ENCODE data around the gene PACC1.

DNA sequence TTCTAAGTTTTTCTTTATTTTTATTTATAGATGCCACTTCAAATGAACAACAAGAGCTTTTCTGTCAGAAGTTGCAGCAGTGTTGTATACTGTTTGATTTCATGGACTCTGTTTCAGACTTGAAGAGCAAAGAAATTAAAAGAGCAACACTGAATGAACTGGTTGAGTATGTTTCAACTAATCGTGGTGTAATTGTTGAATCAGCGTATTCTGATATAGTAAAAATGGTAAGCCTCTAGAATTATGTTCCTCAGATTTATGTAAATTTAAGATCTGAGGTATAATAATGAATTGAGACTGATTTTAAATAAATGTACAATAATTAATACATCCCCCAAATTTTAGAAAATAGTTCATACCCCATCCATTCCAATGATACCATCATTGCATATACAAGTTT, 85.6 kb downstream of the PACC1 start:
- TF ChIP-seq, protein P1, sequence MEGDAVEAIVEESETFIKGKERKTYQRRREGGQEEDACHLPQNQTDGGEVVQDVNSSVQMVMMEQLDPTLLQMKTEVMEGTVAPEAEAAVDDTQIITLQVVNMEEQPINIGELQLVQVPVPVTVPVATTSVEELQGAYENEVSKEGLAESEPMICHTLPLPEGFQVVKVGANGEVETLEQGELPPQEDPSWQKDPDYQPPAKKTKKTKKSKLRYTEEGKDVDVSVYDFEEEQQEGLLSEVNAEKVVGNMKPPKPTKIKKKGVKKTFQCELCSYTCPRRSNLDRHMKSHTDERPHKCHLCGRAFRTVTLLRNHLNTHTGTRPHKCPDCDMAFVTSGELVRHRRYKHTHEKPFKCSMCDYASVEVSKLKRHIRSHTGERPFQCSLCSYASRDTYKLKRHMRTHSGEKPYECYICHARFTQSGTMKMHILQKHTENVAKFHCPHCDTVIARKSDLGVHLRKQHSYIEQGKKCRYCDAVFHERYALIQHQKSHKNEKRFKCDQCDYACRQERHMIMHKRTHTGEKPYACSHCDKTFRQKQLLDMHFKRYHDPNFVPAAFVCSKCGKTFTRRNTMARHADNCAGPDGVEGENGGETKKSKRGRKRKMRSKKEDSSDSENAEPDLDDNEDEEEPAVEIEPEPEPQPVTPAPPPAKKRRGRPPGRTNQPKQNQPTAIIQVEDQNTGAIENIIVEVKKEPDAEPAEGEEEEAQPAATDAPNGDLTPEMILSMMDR (IDR thresholded peaks at IDR 0.05): no peak
- TF ChIP-seq POLR2A (IDR thresholded peaks at IDR 0.05): no peak
